ENCODE results near the gene BCL6. TPM values are rescaled to one million over a fixed set of nuclear protein-coding genes. Genes with fewer than 3 reads are reported as not detected.

Gene BCL6
- total RNA-seq, 1 experiment from 2014 or later, result 10.2 TPM

GRCh38 chr3:187739561-187740332 lies 5.5 kb downstream of the BCL6 start (continued):
- TF ChIP-seq ZNF425 (CRISPR knock-in tag; conservative IDR thresholded peaks at IDR 0.05) (no peak), MYBL2 (CRISPR knock-in tag; IDR thresholded peaks at IDR 0.05) (0 out of 2 replicates have a peak, but pooled peaks have one; percentile 76), CBFB (CRISPR knock-in tag; IDR thresholded peaks at IDR 0.05; ENCODE audit: low read depth) (peak; percentile 86), E2F1 (CRISPR knock-in tag; IDR thresholded peaks at IDR 0.05) (no peak), ESRRA (CRISPR knock-in tag; IDR thresholded peaks at IDR 0.05; ENCODE audit: borderline replicate concordance) (no peak), OVOL2 (CRISPR knock-in tag; IDR thresholded peaks at IDR 0.05; ENCODE audit: borderline replicate concordance) (no peak), KAT7 (CRISPR knock-in tag; IDR thresholded peaks at IDR 0.05; ENCODE audit: borderline replicate concordance) (0 out of 2 replicates have a peak, but pooled peaks have one; percentile 43), USF2 (CRISPR knock-in tag; IDR thresholded peaks at IDR 0.05) (peak; percentile 50), ZMAT4 (CRISPR knock-in tag; IDR thresholded peaks at IDR 0.05) (no peak), USF1 (CRISPR knock-in tag; IDR thresholded peaks at IDR 0.05) (peak; percentile 40; the same call in 1 of the 2 replicates), SP1 (CRISPR knock-in tag; conservative IDR thresholded peaks at IDR 0.05) (peak; percentile 46; the same call in 1 of the 2 replicates), NR1H2 (CRISPR knock-in tag; IDR thresholded peaks at IDR 0.05) (no peak), ZNF232 (CRISPR knock-in tag; IDR thresholded peaks at IDR 0.05) (peak; percentile 32; the same call in 1 of the 2 replicates), ZNF423 (CRISPR knock-in tag; IDR thresholded peaks at IDR 0.05) (no peak), ZNF671 (CRISPR knock-in tag; IDR thresholded peaks at IDR 0.05) (no peak), FOXP4 (CRISPR knock-in tag; IDR thresholded peaks at IDR 0.05) (no peak), ATF6 (CRISPR knock-in tag; IDR thresholded peaks at IDR 0.05) (no peak), ZNF121 (CRISPR knock-in tag; IDR thresholded peaks at IDR 0.05) (no peak), CDX4 (CRISPR knock-in tag; IDR thresholded peaks at IDR 0.05; ENCODE audit: borderline replicate concordance) (no peak), GABPB1 (CRISPR knock-in tag; IDR thresholded peaks at IDR 0.05) (no peak), RELA (CRISPR knock-in tag; IDR thresholded peaks at IDR 0.05; ENCODE audit: borderline replicate concordance) (no peak), ZNF512 (CRISPR knock-in tag; IDR thresholded peaks at IDR 0.05; ENCODE audit: borderline replicate concordance) (no peak)

Measured in WTC11 (cell line).